GM19463 (cell line): Measurements from ENCODE around the gene AWAT2.
A peak's percentile ranks its signal among the peaks of the same experiment; 100 is the strongest.

Experiments
- ATAC-seq: cut with Tn5 transposase; IDR thresholded peaks from one replicate; pipeline ENCODE4 v1.9.1; 2021; ENCODE audit warnings: mild to moderate bottlenecking, moderate library complexity; ENCODE audit not compliant: unreplicated experiment

The AWAT2 gene

DNA sequence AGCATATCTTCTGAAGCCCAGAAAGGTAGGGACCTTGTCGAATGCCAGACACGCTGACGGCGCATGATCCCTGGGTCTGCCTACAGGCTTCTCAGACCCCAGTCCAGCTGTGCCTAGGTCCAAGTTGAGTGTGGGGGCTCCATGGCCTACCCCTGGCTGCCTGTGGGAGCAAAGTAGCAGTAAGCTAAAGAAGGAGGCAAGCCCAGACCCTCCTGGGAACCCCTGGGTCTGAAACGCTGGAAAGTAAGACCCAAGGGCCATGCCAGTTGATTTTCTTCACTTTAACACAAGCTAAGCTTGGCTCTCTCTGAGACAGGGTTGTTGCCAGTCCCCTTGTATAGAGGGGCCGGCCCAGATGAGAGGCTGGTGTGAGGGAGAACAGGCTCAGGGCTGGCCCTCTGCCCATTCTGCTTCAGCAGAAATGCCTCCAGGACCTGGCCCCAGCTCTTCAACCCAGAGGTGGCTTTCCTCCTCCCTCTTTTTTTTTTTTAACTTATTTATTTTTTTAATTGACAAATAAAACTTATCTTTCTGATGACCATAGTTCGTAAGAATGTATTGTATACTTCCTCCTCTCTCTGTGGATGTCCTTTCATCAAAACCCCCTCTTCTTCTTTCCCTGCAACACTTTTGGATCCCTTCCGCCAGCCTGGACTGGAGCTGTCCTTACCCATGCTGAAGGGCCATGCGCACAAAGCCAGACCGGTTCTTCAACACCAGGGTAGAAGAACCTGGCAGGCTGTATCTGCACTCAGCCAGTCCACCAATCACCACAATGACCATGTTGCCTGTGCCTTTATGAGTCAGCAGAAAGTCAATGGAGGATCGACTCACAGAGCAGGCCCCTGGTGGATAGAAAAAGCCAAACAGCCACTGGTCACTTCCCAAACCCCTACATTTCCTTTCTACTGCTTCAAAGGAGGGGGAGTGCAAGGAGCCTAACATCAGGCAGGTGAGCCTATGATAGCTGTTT is 7.1 kb downstream of the AWAT2 start:
- ATAC-seq, result no peak

DNA sequence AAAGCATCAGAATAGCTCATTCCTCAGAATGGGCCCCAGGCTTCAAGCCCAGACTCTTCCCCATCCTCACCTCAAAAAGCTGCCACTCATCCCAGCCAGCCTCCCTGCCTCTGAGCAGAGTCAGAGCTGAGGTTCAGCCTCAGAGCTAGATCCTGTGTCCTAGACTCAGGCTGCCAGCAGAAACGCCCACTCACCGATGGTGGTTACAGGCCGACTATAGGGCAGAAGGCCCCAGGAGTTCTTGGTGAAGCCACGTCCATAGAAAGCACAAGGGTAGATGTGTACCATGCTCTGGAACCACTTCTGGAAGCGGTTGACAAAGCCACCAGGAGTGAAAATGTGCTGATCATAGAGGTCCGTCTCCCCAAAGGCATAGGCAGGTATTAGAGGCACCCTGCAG is 7.7 kb downstream of the AWAT2 start:
- ATAC-seq, result no peak

DNA sequence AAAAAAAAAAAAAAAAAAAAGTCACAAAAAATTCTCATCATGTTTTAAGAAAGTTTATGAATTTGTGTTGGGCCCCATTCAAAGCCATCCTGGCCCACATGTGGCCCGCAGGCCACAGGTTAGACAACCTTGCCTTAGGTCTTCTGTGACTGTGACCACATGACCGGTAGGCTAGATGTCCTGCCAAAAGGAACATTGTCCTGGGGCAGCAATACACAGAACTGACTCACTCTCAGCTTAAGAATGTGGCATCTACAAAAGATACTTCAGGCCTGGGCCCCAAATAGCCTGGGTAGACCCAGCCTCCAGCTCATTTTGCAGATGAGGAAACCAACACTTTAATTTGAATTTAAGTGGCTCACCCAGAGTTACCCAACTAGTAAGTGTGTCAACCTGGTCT is 10.0 kb downstream of the AWAT2 start:
- ATAC-seq, result no peak

DNA sequence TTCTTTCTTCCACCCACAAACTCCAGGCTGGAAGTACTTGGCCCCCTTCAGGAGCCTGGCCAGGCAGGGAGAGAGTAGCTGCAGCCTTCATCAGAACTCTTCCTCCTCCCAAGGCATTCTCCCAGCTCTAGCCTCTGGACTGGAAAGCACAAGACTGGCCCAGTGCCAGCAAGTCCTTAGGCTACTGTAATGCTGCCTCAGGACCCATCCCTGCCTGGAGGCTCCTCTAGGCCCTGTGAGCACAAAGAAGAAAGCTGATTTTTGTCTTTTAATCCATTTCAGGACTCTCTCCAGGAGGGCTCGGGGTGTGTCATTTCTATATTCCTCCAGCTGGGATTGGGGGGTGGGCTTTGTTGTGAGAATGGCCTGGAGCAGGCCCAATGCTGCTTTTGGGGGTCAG is 10.8 kb downstream of the AWAT2 start:
- no peak for ATAC-seq

DNA sequence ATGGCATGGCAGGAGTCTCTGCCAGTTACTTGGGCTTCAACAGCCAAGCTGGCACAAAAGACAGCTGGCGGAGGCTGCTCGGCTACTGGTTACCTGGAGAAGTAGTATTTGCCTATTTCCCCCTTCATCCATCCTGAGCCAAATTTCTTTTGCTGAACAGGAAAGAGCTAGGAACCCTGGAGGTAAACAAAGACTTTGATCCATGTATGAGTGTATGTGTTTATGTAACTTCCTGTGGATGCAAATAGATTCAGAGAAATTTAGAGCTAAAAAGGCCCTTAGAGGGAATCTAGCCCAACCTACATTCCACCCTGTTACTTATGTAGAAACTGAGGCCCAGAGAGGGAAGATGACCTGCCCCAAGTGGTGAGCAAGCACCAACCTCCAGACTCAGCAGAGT is 11.2 kb downstream of the AWAT2 start:
- ATAC-seq, result no peak

DNA sequence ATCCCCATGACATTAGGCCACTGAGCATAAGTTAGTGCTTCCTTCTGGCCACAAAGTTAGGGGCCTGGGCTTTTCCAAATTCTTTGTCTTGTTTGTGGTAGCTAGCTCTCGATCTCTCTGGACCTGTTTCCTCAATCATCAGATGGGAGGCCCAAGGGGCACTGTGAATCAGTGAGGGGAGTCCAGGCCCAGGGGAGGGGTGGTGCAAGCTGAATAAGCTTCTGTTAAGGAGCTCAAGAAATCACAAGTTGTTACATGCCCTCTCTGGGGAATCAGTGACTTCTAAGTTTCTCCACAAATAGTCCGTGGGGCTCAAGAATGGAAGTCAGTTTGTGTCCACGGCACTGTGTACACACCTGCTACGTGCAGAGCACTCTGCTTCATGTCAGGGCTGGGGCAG is 15.1 kb downstream of the AWAT2 start:
- ATAC-seq, result no peak

DNA sequence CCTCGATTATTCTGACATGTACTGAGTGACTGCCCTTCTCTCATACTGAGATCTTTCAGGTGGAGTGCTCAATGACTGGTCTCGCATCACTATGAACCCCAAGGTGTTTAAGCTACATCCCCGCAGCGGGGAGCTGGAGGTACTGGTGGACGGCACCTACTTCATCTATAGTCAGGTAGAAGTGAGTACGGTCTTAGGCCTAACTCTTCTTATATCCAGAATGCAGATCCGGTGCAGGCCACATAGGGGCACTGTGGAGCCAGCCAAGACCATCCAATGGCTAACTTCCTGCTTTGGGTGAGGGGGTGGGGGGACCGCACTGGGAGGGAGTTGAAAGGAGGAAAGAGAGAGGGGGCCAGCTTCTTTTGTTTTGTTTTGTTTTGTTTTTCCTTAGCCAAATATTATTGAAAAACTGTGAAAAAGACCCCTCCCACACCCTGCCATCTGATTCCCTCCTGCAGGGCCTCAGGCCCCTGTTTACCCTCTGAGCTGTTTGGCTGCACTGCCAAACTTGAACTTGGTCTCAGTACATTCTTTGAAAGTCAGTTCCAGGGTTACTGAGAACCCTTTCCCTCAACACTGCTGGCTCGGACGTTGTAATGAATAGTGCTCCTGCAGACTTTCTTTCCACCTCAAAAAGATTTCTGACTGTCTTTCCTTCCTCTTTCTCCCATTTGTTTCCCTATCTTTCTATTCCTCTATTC is 16.2 kb downstream of the AWAT2 start:
- ATAC-seq, result peak; percentile 45

DNA sequence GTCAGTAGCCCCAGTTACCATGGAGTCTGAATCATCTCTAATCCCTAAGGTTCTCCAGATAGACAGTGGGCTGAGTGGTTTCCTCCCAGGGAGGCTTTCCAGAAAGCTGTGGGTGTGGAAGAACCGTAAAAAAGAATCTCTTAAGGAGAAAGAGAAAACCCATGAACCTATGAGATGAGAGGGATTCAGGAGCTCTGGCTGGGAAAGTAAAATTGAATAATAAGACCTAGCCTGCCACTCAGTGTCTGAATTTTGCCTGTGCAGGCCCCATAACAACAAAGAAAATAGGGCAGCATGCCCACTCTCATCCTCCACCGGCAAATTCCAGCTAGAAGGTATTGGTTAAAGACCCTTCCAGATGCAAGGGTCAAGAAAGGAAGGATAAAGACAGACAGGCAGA is 16.9 kb downstream of the AWAT2 start:
- ATAC-seq, result no peak

DNA sequence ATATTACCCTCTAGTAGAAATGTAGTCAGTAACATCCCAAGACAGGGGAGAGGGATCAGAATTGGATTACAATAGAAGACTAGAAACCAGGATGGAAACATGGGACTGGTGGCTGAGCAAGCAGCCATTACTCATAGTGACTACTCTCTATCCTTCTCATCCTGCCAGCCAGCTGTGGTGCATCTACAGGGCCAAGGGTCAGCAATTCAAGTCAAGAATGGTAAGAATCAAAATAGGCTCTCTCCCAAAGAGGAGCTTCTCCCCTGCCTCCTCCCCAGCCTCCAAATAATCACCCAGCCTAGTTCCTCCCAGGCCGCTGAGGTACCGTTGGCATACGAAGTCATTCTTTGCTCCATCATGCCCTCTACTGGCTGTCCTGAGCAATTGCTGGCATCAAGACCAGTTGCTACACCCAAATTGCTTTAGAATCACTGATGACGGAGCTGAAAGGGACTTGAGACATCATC is 19.4 kb downstream of the AWAT2 start:
- ATAC-seq, result peak; percentile 75

DNA sequence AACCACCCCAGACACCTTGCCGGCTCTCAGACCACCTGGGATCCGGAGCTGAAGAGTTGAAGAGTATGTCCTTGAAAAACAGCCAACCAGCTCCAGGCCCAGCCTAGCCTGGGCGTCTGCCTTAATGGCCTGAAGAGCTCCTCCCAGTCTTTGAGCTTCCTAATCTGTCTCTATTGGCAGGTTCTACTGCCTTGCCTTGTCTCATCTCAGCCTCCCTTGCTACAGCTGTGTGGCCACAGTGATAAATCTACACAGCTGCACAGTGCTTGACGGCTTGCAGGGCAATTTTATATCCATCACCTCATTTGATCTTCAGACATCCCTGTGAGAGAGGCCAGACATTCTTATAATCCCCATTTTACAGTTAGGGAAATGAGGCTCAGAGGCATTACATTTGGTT is 19.9 kb downstream of the AWAT2 start:
- no peak for ATAC-seq

DNA sequence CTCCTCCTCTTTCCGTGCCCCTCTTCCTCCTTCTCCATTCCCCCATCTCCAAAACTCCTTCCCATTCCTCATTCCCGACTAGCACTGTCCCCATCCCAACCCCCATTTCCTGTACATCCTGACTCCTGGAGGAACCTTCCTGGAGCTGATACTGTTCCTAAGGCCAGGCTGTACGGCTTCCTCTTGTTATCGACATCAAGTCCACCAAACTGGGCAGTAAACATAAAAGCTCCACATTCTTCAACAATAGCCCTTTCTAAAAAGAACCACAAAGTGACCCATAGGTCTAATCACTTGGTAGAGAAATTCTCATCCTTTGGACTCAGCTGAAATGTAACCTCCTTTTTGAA is 22.9 kb downstream of the AWAT2 start:
- ATAC-seq, result no peak

DNA sequence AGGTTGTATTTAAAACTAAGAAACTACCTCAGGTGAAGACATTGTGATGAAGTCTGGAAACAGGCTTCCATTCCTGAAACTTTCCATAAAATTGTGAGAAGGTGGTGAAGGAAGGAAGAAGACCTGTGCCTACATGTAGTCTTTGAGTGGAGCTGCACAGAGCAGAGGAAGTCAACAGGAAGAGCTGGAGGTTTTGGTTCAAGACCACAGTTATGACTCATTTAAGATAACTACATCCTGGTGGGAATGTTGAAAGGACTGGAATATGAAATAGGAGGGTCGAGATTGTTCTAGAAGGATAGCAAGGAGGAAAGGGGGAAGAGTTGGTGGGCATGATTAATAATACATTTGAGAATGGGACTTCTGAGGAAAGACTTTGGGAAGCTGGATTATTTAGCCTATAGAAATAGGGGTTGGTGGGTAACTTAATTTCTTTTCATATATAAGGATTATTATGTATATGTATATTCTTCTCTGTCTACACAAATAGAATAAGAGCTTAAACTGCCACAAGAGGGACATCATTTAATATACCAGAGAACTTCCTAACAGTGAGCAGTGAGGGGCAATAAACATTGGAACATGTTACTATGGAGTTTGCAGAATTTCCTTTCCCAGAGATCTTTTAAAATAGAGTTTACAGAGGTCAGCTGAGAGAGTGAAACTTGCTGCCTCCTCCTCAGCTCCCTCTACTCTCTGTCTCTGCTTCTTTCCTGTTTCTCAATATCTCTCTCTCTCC is 23.5 kb downstream of the AWAT2 start:
- ATAC-seq, result no peak

DNA sequence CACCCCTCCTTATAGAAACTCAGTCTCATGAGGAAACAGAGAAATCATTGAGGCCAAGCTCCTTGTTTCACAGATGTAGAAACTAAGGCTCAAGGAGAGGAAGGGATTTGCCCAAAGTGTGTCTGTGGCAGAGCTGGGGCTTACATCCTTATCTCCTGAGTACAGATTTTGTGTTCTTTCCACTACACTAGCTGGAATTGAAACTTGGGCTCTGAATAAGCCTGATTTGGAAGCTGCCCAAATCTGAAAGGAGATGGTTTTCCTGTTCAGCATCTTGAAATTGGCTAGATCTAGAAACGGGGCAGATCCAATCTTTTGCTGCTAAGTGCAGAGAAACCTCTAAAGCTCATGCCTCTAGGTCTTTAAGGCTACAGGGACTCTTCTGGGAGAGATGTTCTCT is 24.3 kb downstream of the AWAT2 start:
- no peak for ATAC-seq

DNA sequence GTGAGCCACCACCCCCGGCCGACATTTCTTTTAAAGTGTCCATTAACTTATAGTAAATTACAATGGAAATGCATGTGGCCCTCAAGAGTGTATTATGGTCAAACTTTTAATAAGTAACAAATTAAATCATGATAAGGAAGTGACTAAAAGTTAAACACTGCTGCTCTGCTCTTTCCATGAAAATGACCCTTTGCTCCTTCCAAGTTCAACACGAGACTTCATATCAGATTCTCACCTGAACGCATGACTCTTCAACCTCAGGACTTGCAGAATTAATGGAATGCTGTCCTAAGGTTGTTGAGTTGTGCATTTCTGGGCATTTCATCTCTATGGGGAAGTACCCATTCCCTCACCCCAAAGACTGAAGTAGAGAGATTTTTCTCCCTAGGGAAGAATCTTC is 27.1 kb downstream of the AWAT2 start:
- no peak for ATAC-seq

DNA sequence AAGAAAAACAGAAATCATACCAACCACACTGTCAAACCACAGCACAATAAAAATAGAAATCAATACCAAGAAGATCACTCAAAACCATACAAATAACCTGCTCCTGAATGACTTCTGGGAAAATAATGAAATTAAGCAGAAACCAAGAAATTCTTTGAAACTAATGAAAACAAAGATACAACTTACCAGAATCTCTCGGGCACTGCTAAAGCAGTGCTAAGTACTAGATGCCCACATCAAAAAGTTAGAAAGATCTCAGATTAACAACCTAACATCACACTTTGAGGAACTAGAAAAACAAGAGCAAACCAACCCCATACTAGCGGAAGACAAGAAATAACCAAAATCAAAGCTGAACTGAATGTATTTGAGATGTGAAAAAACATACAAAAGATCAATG is 33.2 kb downstream of the AWAT2 start:
- no peak for ATAC-seq

DNA sequence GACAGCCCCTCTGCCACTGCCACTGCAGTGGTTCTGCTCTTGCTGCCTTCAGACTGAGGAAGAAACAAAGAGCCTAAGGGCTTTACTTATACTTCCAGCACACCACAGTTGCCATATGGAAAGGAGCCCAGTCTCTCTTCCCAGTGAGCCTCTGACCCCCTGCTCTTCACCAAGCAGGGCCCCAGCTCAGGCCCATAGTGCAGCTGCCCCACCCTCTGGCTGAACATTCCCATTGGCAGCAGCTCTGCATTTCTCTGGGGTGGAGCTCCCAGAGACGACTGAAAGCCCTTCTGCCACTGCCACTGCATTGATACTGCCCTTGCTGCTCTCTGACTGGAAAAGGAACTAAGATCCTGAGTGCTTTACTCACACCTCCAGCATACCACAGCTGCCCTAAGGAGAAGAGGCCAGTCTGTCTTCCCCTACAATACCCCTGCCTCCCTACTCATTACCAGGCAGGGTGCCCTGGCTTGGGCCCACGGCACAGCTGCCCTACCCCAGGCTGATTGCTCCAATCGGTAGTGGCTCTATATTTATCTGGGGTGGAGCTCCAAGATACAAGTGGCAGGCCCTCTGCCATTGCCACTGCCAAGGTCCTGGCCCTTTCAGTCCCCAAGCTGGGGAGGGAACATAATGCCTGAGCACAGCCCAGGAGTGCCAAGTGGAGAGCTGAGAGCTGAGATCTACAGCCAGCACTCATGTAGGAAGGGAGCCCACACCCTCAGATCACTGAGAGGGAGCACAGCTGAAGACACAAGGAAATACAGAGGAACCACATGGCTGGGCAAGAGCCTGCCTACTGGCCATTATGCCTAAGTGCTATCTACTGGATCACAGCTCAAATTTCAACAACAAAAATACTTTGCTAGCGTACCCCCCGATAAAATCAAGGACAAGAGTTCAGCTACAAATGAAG is 36.0 kb downstream of the AWAT2 start:
- ATAC-seq, result no peak

DNA sequence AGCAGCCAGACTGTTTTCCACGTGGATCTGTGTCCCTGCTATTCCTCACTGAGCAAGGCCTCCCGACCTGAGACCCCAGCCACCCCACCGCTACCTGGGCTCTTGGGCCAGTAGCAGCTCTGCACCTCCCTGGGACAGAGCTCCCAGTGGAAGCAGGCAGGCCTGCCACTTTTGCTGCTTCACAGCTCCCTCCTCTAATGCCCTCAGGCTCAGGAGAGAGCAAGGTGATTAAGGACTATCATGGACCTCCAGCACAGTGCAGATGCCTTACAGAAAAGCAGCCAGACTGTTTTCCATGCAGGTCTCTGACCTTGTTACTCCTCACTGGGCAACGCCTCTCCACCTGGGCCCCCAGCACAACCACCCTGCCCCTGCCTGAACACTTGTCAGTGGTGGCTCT is 37.0 kb downstream of the AWAT2 start:
- ATAC-seq, result no peak

DNA sequence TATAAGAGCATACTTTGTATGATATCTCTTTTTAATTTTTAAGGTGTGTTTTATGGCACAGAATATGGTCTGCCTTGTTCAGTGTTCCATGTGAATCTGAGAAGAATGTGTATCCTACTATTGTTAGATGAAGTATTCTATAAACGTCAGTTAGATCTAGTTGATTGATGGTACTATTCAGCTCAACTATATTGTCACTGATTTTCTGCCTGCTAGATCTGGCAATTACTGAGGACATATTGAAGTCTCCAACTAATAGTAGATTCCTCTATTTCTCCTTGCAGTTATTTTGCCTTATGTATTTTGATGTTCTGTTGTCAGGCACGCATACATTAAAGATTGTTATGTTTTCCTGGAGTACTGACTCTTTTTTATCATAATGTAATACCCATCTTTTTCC is 39.8 kb downstream of the AWAT2 start:
- no peak for ATAC-seq

DNA sequence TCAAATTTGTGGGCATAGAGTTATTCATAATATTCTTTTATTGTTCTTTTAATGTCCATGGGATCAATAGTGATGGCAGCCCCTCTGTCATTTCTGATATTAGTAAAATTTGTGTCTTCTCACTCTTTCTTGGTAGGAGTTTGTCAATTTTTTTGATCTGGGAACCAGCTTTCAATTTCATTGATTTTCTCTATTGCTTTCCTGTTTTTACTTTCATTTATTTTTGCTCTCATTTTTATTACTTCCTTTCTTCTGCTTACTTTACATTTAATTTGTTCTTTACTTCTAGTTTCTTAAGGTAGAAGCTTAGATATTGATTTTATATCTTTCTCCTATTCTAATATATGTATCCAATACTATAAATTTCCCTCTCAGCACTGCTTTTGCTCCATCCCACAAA is 40.7 kb downstream of the AWAT2 start:
- no peak for ATAC-seq

DNA sequence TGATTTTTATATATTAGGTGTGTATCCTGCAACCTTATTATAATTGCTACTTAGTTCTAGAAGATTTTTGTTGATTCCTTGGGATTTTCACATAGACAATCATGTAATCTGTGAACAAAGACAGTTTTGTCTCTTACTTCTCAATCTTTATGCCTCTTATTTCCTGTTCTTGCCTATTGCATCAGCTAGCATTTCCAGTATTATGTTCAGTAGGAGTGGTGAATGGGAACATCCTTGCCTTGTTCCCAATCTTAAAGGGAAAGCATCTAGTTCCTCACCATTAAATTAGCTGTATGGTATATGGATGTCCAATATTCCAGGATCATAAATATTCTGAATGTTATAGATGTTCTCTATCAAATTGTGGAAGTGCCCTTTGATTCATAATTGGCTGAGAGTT is 41.8 kb downstream of the AWAT2 start:
- ATAC-seq, result no peak
